ENCODE data around the gene PLCG2.
A peak's percentile ranks its signal among the peaks of the same experiment; 100 is the strongest.
"Not testable (repeated sequence)": the region's sequence is repeated elsewhere in the genome, so short reads cannot be mapped to it uniquely, and the experiment has no call there.

Gene PLCG2

GRCh38 chr16:81752876-81753227, 26.2 kb upstream of the PLCG2 start:
- no peak for DNase-seq

GRCh38 chr16:81754858-81755257, 24.2 kb upstream of the PLCG2 start:
- DNase-seq, result no peak

DNA sequence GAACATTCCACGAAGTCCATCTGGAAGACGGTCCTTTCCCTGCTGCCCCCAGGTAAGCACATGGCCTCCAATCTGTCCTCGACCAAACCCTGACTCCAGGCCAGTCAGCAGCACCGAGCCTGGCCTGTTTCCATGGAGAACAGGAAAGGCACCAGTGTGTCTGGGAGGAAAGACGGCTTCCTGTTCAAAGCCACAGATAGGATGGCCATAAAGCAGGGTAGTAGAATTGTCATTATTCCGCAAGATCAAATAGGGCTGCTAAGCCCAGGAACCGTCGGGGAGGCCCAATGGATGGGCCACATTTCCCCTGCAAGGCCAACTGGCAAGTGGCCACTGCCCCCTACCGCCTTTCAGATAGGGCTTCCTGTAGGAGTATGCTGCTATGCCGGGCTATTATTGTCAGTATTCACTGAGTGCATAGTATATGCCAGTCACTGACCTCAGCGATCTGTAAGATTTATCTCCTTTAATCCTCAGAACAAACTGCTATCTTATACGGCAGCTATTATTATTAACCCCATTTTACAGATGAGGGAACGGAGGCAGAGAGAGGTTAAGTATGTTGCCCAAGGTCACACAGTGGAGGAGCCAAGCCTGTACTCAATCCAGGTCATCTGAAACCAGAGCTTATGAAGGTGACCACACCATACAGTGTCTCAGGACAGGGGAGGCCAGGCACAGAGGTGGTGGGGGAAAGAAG, 23.0 kb upstream of the PLCG2 start:
- DNase-seq, result peak in 6 of 58 donors; percentile 2 to 37 (median 12)

GRCh38 chr16:81756615-81757356, 22.3 kb upstream of the PLCG2 start:
- DNase-seq, result no peak

GRCh38 chr16:81758376-81758775, 20.7 kb upstream of the PLCG2 start:
- no peak for DNase-seq

- not testable (repeated sequence) for DNase-seq
Measured at GRCh38 chr16:81762322-81762721, 16.8 kb upstream of the PLCG2 start.

DNA sequence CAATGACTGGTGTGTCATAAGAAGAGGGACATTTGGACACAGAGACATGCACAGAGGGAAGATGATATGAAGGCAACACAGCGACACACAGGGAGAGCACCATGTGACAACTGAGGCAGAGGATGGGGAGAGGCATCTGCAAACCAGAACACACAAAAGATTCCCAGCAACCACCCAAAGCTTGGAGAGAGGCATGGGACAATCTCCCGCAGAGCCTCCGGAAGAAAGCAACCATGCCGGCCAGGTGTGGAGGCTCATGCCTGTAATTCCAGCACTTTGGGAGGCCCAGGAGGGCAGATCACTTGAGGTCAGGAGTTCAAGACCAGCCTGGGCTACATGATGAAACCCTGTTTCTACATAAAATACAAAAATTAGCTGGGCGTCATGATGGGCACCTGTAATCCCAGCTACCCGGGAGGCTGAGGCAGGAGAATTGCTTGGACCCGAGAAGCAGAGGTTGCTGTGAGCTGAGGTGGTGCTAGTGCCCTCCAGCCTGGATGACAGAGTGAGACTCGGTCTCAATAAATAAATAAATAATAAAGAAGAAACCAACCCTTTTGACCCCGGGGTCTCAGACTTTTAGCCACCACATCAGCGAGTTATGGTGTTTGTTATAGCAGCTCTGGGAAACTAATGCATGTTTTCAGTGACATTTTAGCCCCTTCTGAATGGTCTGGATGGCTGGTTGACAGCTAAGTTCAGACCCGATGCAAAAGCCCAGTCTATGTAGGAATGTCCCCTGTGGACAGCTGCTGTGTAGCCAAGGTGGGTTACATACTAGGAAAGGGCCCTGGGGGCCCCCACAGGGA, 13.8 kb upstream of the PLCG2 start:
- peak in 1 of 58 donors; percentile 1 for DNase-seq

GRCh38 chr16:81765969-81766368, 13.1 kb upstream of the PLCG2 start:
- DNase-seq, result no peak

GRCh38 chr16:81767987-81768592, 11.0 kb upstream of the PLCG2 start:
- DNase-seq, result no peak

GRCh38 chr16:81770008-81770407, 9.1 kb upstream of the PLCG2 start:
- no peak for DNase-seq

GRCh38 chr16:81774348-81774747, 4.7 kb upstream of the PLCG2 start:
- DNase-seq, result no peak

GRCh38 chr16:81775570-81775969, 3.5 kb upstream of the PLCG2 start:
- no peak for DNase-seq

DNA sequence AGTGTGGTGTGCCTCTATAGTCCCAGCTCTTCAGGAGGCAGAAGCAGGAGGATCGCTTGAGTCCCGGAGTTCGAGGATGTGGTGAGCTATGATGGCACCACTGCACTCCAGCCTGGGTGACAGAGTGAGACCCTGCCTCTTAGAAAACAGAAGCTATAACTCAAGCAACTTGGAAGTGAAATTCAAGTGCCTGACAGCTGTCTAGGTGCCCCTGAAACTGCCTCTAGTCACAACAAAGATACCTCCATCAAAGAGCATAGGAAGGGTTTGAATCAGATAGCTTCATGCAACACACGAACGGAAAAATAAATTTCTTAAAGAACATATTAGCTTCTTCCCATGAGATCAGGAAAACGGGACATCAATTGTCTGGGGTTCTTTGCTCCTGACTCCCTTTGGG, 860 bp upstream of the PLCG2 start:
- no peak for DNase-seq

- DNase-seq, result no peak
Measured at GRCh38 chr16:81779536-81780320, 637 bp downstream of the PLCG2 start.

DNA sequence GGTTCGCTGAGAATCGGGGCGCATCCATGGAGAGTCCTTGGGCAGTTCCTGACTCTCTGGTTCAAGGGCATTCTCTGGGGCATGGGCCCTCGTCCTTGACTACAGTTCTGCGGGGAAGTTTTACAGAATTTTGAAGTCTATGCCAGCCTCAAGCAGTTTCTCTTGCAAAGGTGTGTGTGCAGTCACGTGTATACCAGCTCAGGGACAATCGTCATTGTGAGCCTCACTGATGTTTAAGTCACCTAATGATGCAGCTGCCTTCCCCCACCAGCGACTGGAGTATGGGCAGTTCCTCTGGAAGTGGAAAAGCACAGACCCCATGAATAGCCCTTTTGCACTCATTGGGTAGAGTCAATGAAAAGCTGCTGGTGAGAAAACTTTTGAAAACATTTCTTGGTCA, 1.3 kb downstream of the PLCG2 start:
- no peak for DNase-seq

DNA sequence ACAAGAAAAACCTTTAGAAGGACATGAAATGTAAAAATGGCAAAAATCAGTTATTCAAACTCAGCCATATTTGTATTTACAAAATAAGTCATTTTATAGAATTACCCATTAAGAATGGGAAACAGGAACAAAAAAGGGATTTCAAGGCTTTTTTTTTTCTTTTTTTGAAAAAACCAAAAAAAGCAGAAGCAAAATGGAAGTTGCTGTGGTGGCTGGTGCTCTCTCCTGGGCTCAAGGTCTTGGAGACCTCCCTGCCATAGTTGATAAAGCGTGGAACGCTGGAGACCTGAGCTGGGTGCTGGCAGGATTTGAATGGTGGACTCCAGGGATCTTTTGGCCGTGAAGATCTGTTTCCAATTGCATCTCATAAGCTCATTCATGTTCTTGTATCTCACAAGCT, 3.1 kb downstream of the PLCG2 start:
- no peak for DNase-seq

- no peak for DNase-seq
Measured at GRCh38 chr16:81784072-81784795, 5.1 kb downstream of the PLCG2 start.

GRCh38 chr16:81785138-81785924, 6.2 kb downstream of the PLCG2 start:
- DNase-seq, result no peak

GRCh38 chr16:81786321-81786720, 7.2 kb downstream of the PLCG2 start:
- DNase-seq, result no peak
